ENCODE data around the gene CCS.
"Not testable (repeated sequence)": the region's sequence is repeated elsewhere in the genome, so short reads cannot be mapped to it uniquely, and the experiment has no call there.

CCS gene

GRCh38 chr11:66586136-66586535 is 6.8 kb upstream of the CCS start:
- H3K4me3 ChIP-seq (ENCODE audit: low read depth, low read length) = no peak overlapping the region
- WGBS (ENCODE audit: extremely low coverage, insufficient coverage, insufficient read length) = no CpG with 5 or more reads among the region's 2 CpGs

DNA sequence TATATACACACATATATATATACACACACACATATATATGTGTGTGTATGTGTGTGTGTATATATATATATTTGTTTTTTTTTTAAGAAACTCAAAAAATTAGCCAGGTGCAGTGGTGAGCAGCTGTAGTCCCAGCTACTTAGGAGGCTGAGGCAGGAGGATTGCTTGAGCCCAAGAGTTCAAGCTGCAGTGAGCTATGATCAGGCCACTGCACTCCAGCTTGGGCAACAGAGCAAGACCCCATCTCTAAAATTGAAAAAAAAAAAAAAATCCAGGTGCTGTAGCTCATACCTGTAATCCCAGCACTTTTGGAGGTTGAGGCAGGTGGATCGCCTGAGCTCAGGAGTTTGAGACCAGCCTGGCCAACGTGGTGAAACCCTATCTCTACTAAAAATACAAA is 3.7 kb upstream of the CCS start:
- H3K4me2 ChIP-seq (ENCODE audit: low read length); H2BK120ac ChIP-seq (ENCODE audit: insufficient read depth, low read length, poor library complexity); H3K18ac ChIP-seq (ENCODE audit: low read length); H3K4ac ChIP-seq (ENCODE audit: low read depth, low read length); H3K36me3 ChIP-seq (ENCODE audit: control insufficient read depth in 1 of 2, insufficient read depth in 2 of 2, low read length in 2 of 2); H3K79me2 ChIP-seq (ENCODE audit: control insufficient read depth, insufficient read depth, low read length, poor library complexity); H2AK5ac ChIP-seq (ENCODE audit: low read length); DNase-seq; H2BK12ac ChIP-seq (ENCODE audit: low read length); H3K27me3 ChIP-seq (ENCODE audit: insufficient read depth, low read length); H3K4me3 ChIP-seq (ENCODE audit: low read depth, low read length); H3K27ac ChIP-seq (ENCODE audit: low read depth, low read length); H4K12ac ChIP-seq (ENCODE audit: low read depth, low read length); H3K23ac ChIP-seq (ENCODE audit: low read length); H2AFZ ChIP-seq (ENCODE audit: insufficient read depth, low read length, poor library complexity); H4K8ac ChIP-seq (ENCODE audit: low read depth, low read length); H3K14ac ChIP-seq (ENCODE audit: low read length); H3K9me3 ChIP-seq (ENCODE audit: insufficient read depth, low read depth, low read length); H3K79me1 ChIP-seq (ENCODE audit: low read length); H2BK5ac ChIP-seq (ENCODE audit: low read depth, low read length, poor library complexity); H4K91ac ChIP-seq (ENCODE audit: low read depth, low read length); H3K9ac ChIP-seq (ENCODE audit: low read length): not testable (repeated sequence)
- no CpG with 5 or more reads among the region's 2 CpGs for WGBS (ENCODE audit: extremely low coverage, insufficient coverage, insufficient read length)
- peaks cover 10 to 12% of the 10 kb centered on the region in 2 experiments for H3K4me1 ChIP-seq (ENCODE audit: control insufficient read depth in 1 of 2, insufficient read depth in 2 of 2, low read length in 2 of 2)

More at GRCh38 chr11:66586136-66586535, 6.8 kb upstream of the CCS start:
- Histone ChIP-seq H3K9ac (ENCODE audit: low read length) (no peak overlapping the region), H2BK120ac (ENCODE audit: insufficient read depth, low read length, poor library complexity) (no peak overlapping the region), H3K27ac (ENCODE audit: low read depth, low read length) (no peak overlapping the region), H3K36me3 (ENCODE audit: control insufficient read depth in 1 of 2, insufficient read depth in 2 of 2, low read length in 2 of 2) (no peaks in the 10 kb centered on the region), H3K79me1 (ENCODE audit: low read length) (no peaks in the 10 kb centered on the region), H3K4me1 (ENCODE audit: control insufficient read depth in 1 of 2, insufficient read depth in 2 of 2, low read length in 2 of 2) (no peaks in the 10 kb centered on the region), H4K8ac (ENCODE audit: low read depth, low read length) (no peak overlapping the region), H3K9me3 (ENCODE audit: insufficient read depth, low read depth, low read length) (peaks cover 4% of the 10 kb centered on the region), H2AK5ac (ENCODE audit: low read length) (no peak overlapping the region), H4K91ac (ENCODE audit: low read depth, low read length) (no peak overlapping the region), H3K23ac (ENCODE audit: low read length) (no peak overlapping the region), H3K18ac (ENCODE audit: low read length) (no peak overlapping the region), H2BK12ac (ENCODE audit: low read length) (no peak overlapping the region), H3K79me2 (ENCODE audit: control insufficient read depth, insufficient read depth, low read length, poor library complexity) (no peaks in the 10 kb centered on the region), H2BK5ac (ENCODE audit: low read depth, low read length, poor library complexity) (no peak overlapping the region), H2AFZ (ENCODE audit: insufficient read depth, low read length, poor library complexity) (no peak overlapping the region), H3K14ac (ENCODE audit: low read length) (no peak overlapping the region), H4K12ac (ENCODE audit: low read depth, low read length) (no peak overlapping the region), H3K4ac (ENCODE audit: low read depth, low read length) (no peak overlapping the region), H3K4me2 (ENCODE audit: low read length) (no peak overlapping the region), H3K27me3 (ENCODE audit: insufficient read depth, low read length) (no peaks in the 10 kb centered on the region)
- DNase-seq = peak in 1 of 2 donors; percentile 46

DNA sequence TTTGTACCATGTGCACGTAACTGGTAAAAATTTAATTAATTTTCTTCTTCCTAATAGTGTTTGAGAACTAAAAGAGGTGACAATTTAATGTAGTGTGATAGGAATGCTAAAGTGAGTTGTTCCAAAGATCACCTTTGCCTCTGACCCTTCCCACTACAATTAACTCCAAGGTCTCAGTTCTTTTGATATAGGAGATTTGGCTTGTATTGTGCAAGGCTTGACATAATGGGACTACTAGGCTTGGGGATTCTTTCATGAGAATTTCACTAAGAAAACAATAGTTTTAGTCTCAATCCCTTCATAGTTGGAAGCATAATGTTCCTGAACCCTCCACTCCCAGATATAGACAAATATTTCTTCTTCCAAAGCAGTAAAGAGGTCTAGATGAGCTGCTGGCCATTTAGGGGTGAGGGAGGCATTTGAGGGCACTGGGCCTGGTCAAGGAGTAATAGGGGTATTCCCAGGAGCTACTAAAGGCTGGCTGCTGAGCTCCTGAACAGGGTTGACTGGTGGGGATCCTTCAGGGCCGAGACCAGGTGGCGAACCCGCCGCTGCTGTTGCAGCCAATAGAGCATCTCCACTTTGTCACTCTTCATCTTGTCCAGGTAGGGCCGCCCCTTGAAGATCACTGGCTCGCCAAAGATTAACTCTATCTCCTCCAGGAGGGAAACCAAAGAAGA is 2.8 kb upstream of the CCS start:
- no peak overlapping the region for H2BK12ac ChIP-seq (ENCODE audit: low read length)

DNA sequence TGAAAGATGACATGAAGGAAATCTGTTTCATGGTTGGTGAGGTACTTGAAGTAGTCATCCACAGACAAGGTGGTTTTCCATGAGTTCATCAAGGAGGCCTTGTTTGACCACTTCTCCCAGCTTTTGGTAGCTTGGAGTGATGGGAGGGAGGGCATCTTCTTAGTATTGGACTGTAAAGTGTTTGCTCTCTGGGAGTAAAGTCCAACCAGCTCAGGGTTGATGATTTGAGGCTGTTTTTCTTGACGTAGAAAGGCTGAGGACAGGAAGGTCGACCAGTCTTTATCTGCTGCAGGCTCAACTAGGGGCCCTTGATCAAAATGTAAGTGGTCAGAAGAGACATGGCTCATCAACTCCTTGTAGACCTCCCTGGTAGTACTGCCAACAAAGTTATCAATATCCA is 1.8 kb upstream of the CCS start:
- Histone ChIP-seq H3K4me2 (ENCODE audit: low read length) (no peak overlapping the region), H3K14ac (ENCODE audit: low read length) (no peak overlapping the region), H3K4me1 (ENCODE audit: control insufficient read depth in 1 of 2, insufficient read depth in 2 of 2, low read length in 2 of 2) (peaks cover 10 to 12% of the 10 kb centered on the region in 2 experiments), H2BK5ac (ENCODE audit: low read depth, low read length, poor library complexity) (no peak overlapping the region), H4K91ac (ENCODE audit: low read depth, low read length) (no peak overlapping the region), H3K9ac (ENCODE audit: low read length) (no peak overlapping the region), H2AFZ (ENCODE audit: insufficient read depth, low read length, poor library complexity) (no peak overlapping the region), H2AK5ac (ENCODE audit: low read length) (no peak overlapping the region), H3K27ac (ENCODE audit: low read depth, low read length) (no peak overlapping the region), H3K79me2 (ENCODE audit: control insufficient read depth, insufficient read depth, low read length, poor library complexity) (peaks cover 5% of the 10 kb centered on the region), H3K27me3 (ENCODE audit: insufficient read depth, low read length) (no peaks in the 10 kb centered on the region), H3K18ac (ENCODE audit: low read length) (no peak overlapping the region), H3K9me3 (ENCODE audit: insufficient read depth, low read depth, low read length) (peaks cover 7% of the 10 kb centered on the region), H2BK12ac (ENCODE audit: low read length) (no peak overlapping the region), H3K4me3 (ENCODE audit: low read depth, low read length) (no peak overlapping the region), H4K12ac (ENCODE audit: low read depth, low read length) (no peak overlapping the region), H3K36me3 (ENCODE audit: control insufficient read depth in 1 of 2, insufficient read depth in 2 of 2, low read length in 2 of 2) (no peaks in the 10 kb centered on the region), H3K4ac (ENCODE audit: low read depth, low read length) (no peak overlapping the region), H2BK120ac (ENCODE audit: insufficient read depth, low read length, poor library complexity) (no peak overlapping the region), H3K23ac (ENCODE audit: low read length) (no peak overlapping the region), H3K79me1 (ENCODE audit: low read length) (peaks cover 5% of the 10 kb centered on the region), H4K8ac (ENCODE audit: low read depth, low read length) (no peak overlapping the region)
- DNase-seq = no peak
- no CpG with 5 or more reads among the region's 2 CpGs for WGBS (ENCODE audit: extremely low coverage, insufficient coverage, insufficient read length)

More for the DNA sequence above, 2.8 kb upstream of the CCS start:
- no peak overlapping the region for H2AFZ ChIP-seq (ENCODE audit: insufficient read depth, low read length, poor library complexity)
- H3K27me3 ChIP-seq (ENCODE audit: insufficient read depth, low read length) = no peaks in the 10 kb centered on the region
- H3K27ac ChIP-seq (ENCODE audit: low read depth, low read length) = no peak overlapping the region
- DNase-seq = no peak
- no peak overlapping the region for H2BK120ac ChIP-seq (ENCODE audit: insufficient read depth, low read length, poor library complexity)
- H4K12ac ChIP-seq (ENCODE audit: low read depth, low read length) = no peak overlapping the region
- H4K91ac ChIP-seq (ENCODE audit: low read depth, low read length) = no peak overlapping the region
- H3K14ac ChIP-seq (ENCODE audit: low read length) = no peak overlapping the region
- no peak overlapping the region for H2AK5ac ChIP-seq (ENCODE audit: low read length)
- H3K79me1 ChIP-seq (ENCODE audit: low read length) = peaks cover 5% of the 10 kb centered on the region
- peaks cover 7% of the 10 kb centered on the region for H3K9me3 ChIP-seq (ENCODE audit: insufficient read depth, low read depth, low read length)
- no peak overlapping the region for H3K18ac ChIP-seq (ENCODE audit: low read length)
- H3K4ac ChIP-seq (ENCODE audit: low read depth, low read length) = no peak overlapping the region
- peaks cover 10 to 12% of the 10 kb centered on the region in 2 experiments for H3K4me1 ChIP-seq (ENCODE audit: control insufficient read depth in 1 of 2, insufficient read depth in 2 of 2, low read length in 2 of 2)
- no peaks in the 10 kb centered on the region for H3K36me3 ChIP-seq (ENCODE audit: control insufficient read depth in 1 of 2, insufficient read depth in 2 of 2, low read length in 2 of 2)
- no CpG with 5 or more reads among the region's 7 CpGs for WGBS (ENCODE audit: extremely low coverage, insufficient coverage, insufficient read length)
- H4K8ac ChIP-seq (ENCODE audit: low read depth, low read length) = no peak overlapping the region
- H3K23ac ChIP-seq (ENCODE audit: low read length) = no peak overlapping the region
- H3K4me3 ChIP-seq (ENCODE audit: low read depth, low read length) = no peak overlapping the region
- no peak overlapping the region for H3K4me2 ChIP-seq (ENCODE audit: low read length)
- H2BK5ac ChIP-seq (ENCODE audit: low read depth, low read length, poor library complexity) = no peak overlapping the region
- H3K79me2 ChIP-seq (ENCODE audit: control insufficient read depth, insufficient read depth, low read length, poor library complexity) = peaks cover 5% of the 10 kb centered on the region
- no peak overlapping the region for H3K9ac ChIP-seq (ENCODE audit: low read length)
